WERI-Rb-1 (cell line): Measurements from ENCODE around the gene LZIC.

Source experiments
- DNase-seq: peaks from one replicate; pipeline ENCODE4 v3.0.0-alpha.2; 2020
- H3K27ac ChIP-seq: fragments of 250-450 bp; sonication (Bioruptor Pico); 2 replicates; pipeline ENCODE4 v1.5.1; 2020; ENCODE audit warnings: mild to moderate bottlenecking, moderate library complexity
- H3K27me3 ChIP-seq: fragments of 250-450 bp; sonication (Bioruptor Pico); 2 replicates; pipeline ENCODE4 v1.5.1; 2021; ENCODE audit warnings: mild to moderate bottlenecking, low read depth, moderate library complexity; ENCODE audit not compliant: insufficient read depth, severe bottlenecking
- H3K36me3 ChIP-seq: fragments of 250-450 bp; sonication (Bioruptor Pico); 2 replicates; pipeline ENCODE4 v1.5.1; 2020; ENCODE audit warnings: mild to moderate bottlenecking, moderate library complexity
- H3K4me3 ChIP-seq: 2 replicates; pipeline ENCODE4 v1.5.1; 2011; ENCODE audit warnings: low read depth, mild to moderate bottlenecking, control low read depth, low read length
- H3K9me3 ChIP-seq: fragments of 250-450 bp; sonication (Bioruptor Pico); 2 replicates; pipeline ENCODE4 v1.5.1; 2021; ENCODE audit warnings: mild to moderate bottlenecking, moderate library complexity; ENCODE audit not compliant: severe bottlenecking
- CTCF ChIP-seq: IDR thresholded peaks from 2 replicates; pipeline ENCODE4 v1.5.1; 2011; ENCODE audit warnings: low read depth, mild to moderate bottlenecking, control low read depth, inconsistent platforms, low read length

The LZIC gene

GRCh38 chr1:9942939-9943788 lies at the start of gene LZIC, which contains the start of gene NMNAT1:
Gene LZIC (minus strand): TSS chr1:9943391. CDS start chr1:9936619, 6,772 bp downstream.
Gene NMNAT1 (plus strand): TSS chr1:9943475. CDS start chr1:9972074, 28,599 bp downstream.
- Histone ChIP-seq H3K36me3 (peaks cover 8% of the 10 kb centered on the region; the same call in 1 of the 2 replicates), H3K27me3 (no peaks in the 10 kb centered on the region), H3K4me3 (peak within 1 kb of the TSS; percentile 76), H3K27ac (peak within 1 kb of the TSS; percentile 88), H3K9me3 (no peaks in the 10 kb centered on the region)
- TF ChIP-seq CTCF: no peak
- DNase-seq: peak; percentile 91

GRCh38 chr1:9992910-9993309 lies 49.7 kb upstream of the LZIC start:
- no peak for TF ChIP-seq CTCF
- no peaks in the 10 kb centered on the region for H3K36me3 ChIP-seq

GRCh38 chr1:9990944-9991343 lies 47.8 kb upstream of the LZIC start:
- TF ChIP-seq CTCF: no peak
- DNase-seq: no peak
- Histone ChIP-seq H3K27me3 (no peaks in the 10 kb centered on the region), H3K27ac (no peak overlapping the region), H3K9me3 (no peaks in the 10 kb centered on the region), H3K4me3 (no peak overlapping the region), H3K36me3 (no peaks in the 10 kb centered on the region)

More at GRCh38 chr1:9992910-9993309, 49.7 kb upstream of the LZIC start:
- no peak for DNase-seq
- H3K9me3 ChIP-seq: no peaks in the 10 kb centered on the region
- H3K4me3 ChIP-seq: no peak overlapping the region
- H3K27ac ChIP-seq: no peak overlapping the region
- no peaks in the 10 kb centered on the region for H3K27me3 ChIP-seq

GRCh38 chr1:9989773-9990172 lies 46.6 kb upstream of the LZIC start:
- DNase-seq: no peak
- Histone ChIP-seq H3K27me3 (no peaks in the 10 kb centered on the region), H3K36me3 (no peaks in the 10 kb centered on the region), H3K9me3 (no peaks in the 10 kb centered on the region), H3K4me3 (no peak overlapping the region), H3K27ac (no peak overlapping the region)
- TF ChIP-seq CTCF: no peak

DNA sequence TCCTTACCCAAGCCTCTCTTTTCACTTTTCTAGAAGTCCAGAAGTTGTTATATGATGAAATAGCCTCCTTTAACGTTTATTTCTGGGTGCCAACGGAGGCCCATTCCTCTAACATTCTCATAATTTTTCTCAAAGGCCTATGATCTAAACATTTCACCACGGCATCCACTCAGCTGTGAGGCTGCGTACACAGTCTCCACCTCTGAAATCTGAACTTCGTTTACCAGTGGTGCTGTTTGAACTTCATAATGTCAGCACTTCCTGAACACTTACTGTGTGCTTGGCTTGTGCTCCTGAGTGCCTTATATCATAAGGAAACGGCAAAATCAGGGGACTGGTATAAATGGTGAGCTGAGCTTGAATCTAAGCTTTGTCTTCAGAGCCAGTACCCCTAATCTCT lies 41.8 kb upstream of the LZIC start:
- H3K4me3 ChIP-seq: no peak overlapping the region
- peaks cover 11% of the 10 kb centered on the region for H3K36me3 ChIP-seq
- no peaks in the 10 kb centered on the region for H3K27me3 ChIP-seq
- DNase-seq: no peak
- H3K27ac ChIP-seq: no peak overlapping the region
- no peaks in the 10 kb centered on the region for H3K9me3 ChIP-seq
- no peak for TF ChIP-seq CTCF
